ENCODE results near the gene LTF. TPM values are rescaled to one million over a fixed set of nuclear protein-coding genes. Genes with fewer than 3 reads are reported as not detected.

The LTF gene
- total RNA-seq (2021; ENCODE audit: unreplicated experiment) (not detected), Bru-seq, nascent RNA (not detected), BruChase-seq, experiment 1, labeled RNA remaining after a 6-hour chase (not detected), BruChase-seq, experiment 2, labeled RNA remaining after a 2-hour chase (not detected)
- 0.03 TPM in 1 of 2 replicates, not detected in the other for polyA plus RNA-seq (2012)
- long read RNA-seq, result 0 reads

- Histone ChIP-seq H3K4me1 (ENCODE audit: control insufficient read depth in 1 of 2, insufficient read depth in 2 of 2, low read length in 2 of 2) (no peaks in the 10 kb centered on the region; a peak in 1 of 4 replicates), H3K9me3 (ENCODE audit: control insufficient read depth in 1 of 2, insufficient read depth in 1 of 2, low read depth in 1 of 2, low read length in 2 of 2) (no peaks in the 10 kb centered on the region), H3K9me2 (ENCODE audit: insufficient read depth) (no peaks in the 10 kb centered on the region), H3K4me2 (ENCODE audit: low read length) (no peak within 1 kb of the TSS), H3K36me3 (ENCODE audit: control insufficient read depth in 1 of 2, insufficient read depth in 2 of 2, low read length in 2 of 2) (no peaks in the 10 kb centered on the region), H2AFZ (ENCODE audit: low read depth, low read length, poor library complexity, severe bottlenecking) (no peak within 1 kb of the TSS), H3K9ac (ENCODE audit: low read length) (no peak within 1 kb of the TSS), H3K27me3 (ENCODE audit: insufficient read depth, low read length) (peaks cover 16% of the 10 kb centered on the region), H4K20me1 (ENCODE audit: insufficient read depth) (no peaks in the 10 kb centered on the region), H3K4me3 (replicated peaks in 1 of 2; ENCODE audit: low read depth in 1 of 2, low read length in 2 of 2) (no peak within 1 kb of the TSS), H3K79me2 (ENCODE audit: insufficient read depth, low read length) (no peaks in the 10 kb centered on the region), H3K27ac (ENCODE audit: low read depth, low read length) (no peak within 1 kb of the TSS)
- BruUV-seq (replicated peaks), result no TSS peak
- DNase-seq (ENCODE audit: low read depth, low spot score) (no peak), ATAC-seq (no peak)
- no peak for TF ChIP-seq ATF3 (IDR thresholded peaks at IDR 0.05)
- no peak for TF ChIP-seq CEBPB (IDR thresholded peaks at IDR 0.05; ENCODE audit: low read depth)
- no peak for TF ChIP-seq EZH2phosphoT487 (IDR thresholded peaks at IDR 0.05; ENCODE audit: borderline replicate concordance)
- TF ChIP-seq RAD21 (IDR thresholded peaks at IDR 0.05; ENCODE audit: low read depth), result no peak
- TF ChIP-seq ZFX (IDR thresholded peaks at IDR 0.05), result no peak
- CTCF ChIA-PET, result no interaction called here
- POLR2A ChIA-PET, result no interaction called here
- RAD21 ChIA-PET (ENCODE audit: low non-redundant PET in 1 of 2, low total read pairs in 2 of 2, uncharacterized antibody in 2 of 2, unreplicated experiment in 2 of 2), result no interaction called here
- intact Hi-C loops (cut with micrococcal nuclease), result no loop called here
These were observed at the start of gene LTF for GRCh38 chr3:46464326-46465195. Gene LTF, minus strand, starts transcription at chr3:46464905. Its CDS starts 38 bp downstream, at chr3:46464867.

GRCh38 chr3:46512191-46512749, 47.6 kb upstream of the LTF start:
- no peaks in the 10 kb centered on the region for H3K79me2 ChIP-seq (ENCODE audit: insufficient read depth, low read length)
- H3K9me3 ChIP-seq (ENCODE audit: control insufficient read depth in 1 of 2, insufficient read depth in 1 of 2, low read depth in 1 of 2, low read length in 2 of 2), result no peaks in the 10 kb centered on the region
- H3K4me2 ChIP-seq (ENCODE audit: low read length), result no peak overlapping the region
- H3K27me3 ChIP-seq (ENCODE audit: insufficient read depth, low read length), result no peaks in the 10 kb centered on the region
- no peak overlapping the region for H3K27ac ChIP-seq (ENCODE audit: low read depth, low read length)
- no peak overlapping the region for H3K4me3 ChIP-seq (replicated peaks in 1 of 2; ENCODE audit: low read depth in 1 of 2, low read length in 2 of 2)
- DNase-seq (ENCODE audit: low read depth, low spot score) (no peak), ATAC-seq (no peak)
- H3K9me2 ChIP-seq (ENCODE audit: insufficient read depth), result no peaks in the 10 kb centered on the region
- CTCF ChIA-PET, result no interaction called here
- no TSS peak for BruUV-seq (replicated peaks)
- TF ChIP-seq CTCF (IDR thresholded peaks at IDR 0.05 in 2 of 3, conservative IDR thresholded peaks at IDR 0.05 in 1 of 3; ENCODE audit: borderline replicate concordance in 1 of 3, insufficient read depth in 1 of 3, low read depth in 2 of 3, low read length in 2 of 3), result no peak
- H3K4me1 ChIP-seq (ENCODE audit: control insufficient read depth in 1 of 2, insufficient read depth in 2 of 2, low read length in 2 of 2), result peaks cover 20 to 21% of the 10 kb centered on the region in 2 experiments
- H3K9ac ChIP-seq (ENCODE audit: low read length), result no peak overlapping the region
- H2AFZ ChIP-seq (ENCODE audit: low read depth, low read length, poor library complexity, severe bottlenecking), result no peak overlapping the region
- intact Hi-C loops (cut with micrococcal nuclease), result no loop called here
- no peaks in the 10 kb centered on the region for H3K36me3 ChIP-seq (ENCODE audit: control insufficient read depth in 1 of 2, insufficient read depth in 2 of 2, low read length in 2 of 2)
- POLR2A ChIA-PET, result no interaction called here
- no peaks in the 10 kb centered on the region for H4K20me1 ChIP-seq (ENCODE audit: insufficient read depth)
- RAD21 ChIA-PET (ENCODE audit: low non-redundant PET in 1 of 2, low total read pairs in 2 of 2, uncharacterized antibody in 2 of 2, unreplicated experiment in 2 of 2), result no interaction called here
